GM11168 (cell line): ENCODE results near the gene CNPPD1.

Experiments
- in situ Hi-C: fragments of 300-500 bp; cut with MboI; formaldehyde crosslinking; loops from one replicate; pipeline ENCODE4 v1.12.0; 2022; ENCODE audit warnings: low sequenced_read_pairs; ENCODE audit not compliant: unreplicated experiment

CNPPD1 gene

GRCh38 chr2:219182331-219183150 lies 5.8 kb upstream of the CNPPD1 start:
- in situ Hi-C loops: no loop called here

GRCh38 chr2:219181531-219181930 lies 4.8 kb upstream of the CNPPD1 start:
- in situ Hi-C loops: no loop called here

- in situ Hi-C loops: no loop called here
Observed at GRCh38 chr2:219180961-219181360, 4.2 kb upstream of the CNPPD1 start.

- in situ Hi-C loops: no loop called here
Observed at GRCh38 chr2:219179601-219180465, 3.1 kb upstream of the CNPPD1 start.

- in situ Hi-C loops: no loop called here
Observed at GRCh38 chr2:219178377-219179175, 1.9 kb upstream of the CNPPD1 start.

- in situ Hi-C loops: no loop called here
Observed at GRCh38 chr2:219177552-219178376, 1.0 kb upstream of the CNPPD1 start, which contains the start of gene RETREG2. RETREG2 (plus strand) TSS chr2:219178275; CDS start chr2:219178353, 78 bp downstream.

GRCh38 chr2:219175928-219176817 lies 552 bp downstream of the CNPPD1 start:
- in situ Hi-C loops: no loop called here

GRCh38 chr2:219175486-219175885 lies 1.2 kb downstream of the CNPPD1 start:
- in situ Hi-C loops: no loop called here

- in situ Hi-C loops: no loop called here
Observed at GRCh38 chr2:219174801-219175200, 1.9 kb downstream of the CNPPD1 start.

- in situ Hi-C loops: no loop called here
Observed at GRCh38 chr2:219174146-219174545, 2.6 kb downstream of the CNPPD1 start.

- in situ Hi-C loops: no loop called here
Observed at GRCh38 chr2:219173176-219173575, 3.5 kb downstream of the CNPPD1 start.

- in situ Hi-C loops: no loop called here
Observed at GRCh38 chr2:219172231-219173154, 4.2 kb downstream of the CNPPD1 start.

- in situ Hi-C loops: no loop called here
Observed at GRCh38 chr2:219171231-219171651, 5.5 kb downstream of the CNPPD1 start.

GRCh38 chr2:219169930-219170654 lies 6.6 kb downstream of the CNPPD1 start, which contains the start of gene SLC23A3:
SLC23A3 (minus strand) TSS chr2:219170029; CDS start chr2:219169984, 45 bp downstream.
- in situ Hi-C loops: no loop called here

GRCh38 chr2:219168932-219169331 lies 7.8 kb downstream of the CNPPD1 start:
- in situ Hi-C loops: no loop called here

- in situ Hi-C loops: no loop called here
Observed at GRCh38 chr2:219168526-219168925, 8.2 kb downstream of the CNPPD1 start.

- in situ Hi-C loops: no loop called here
Observed at GRCh38 chr2:219167997-219168396, 8.7 kb downstream of the CNPPD1 start.
